HG02840 (cell line): ENCODE results near the gene SPDYE2.
"Not testable (repeated sequence)": the region's sequence is repeated elsewhere in the genome, so short reads cannot be mapped to it uniquely, and the experiment has no call there.

ENCODE experiments used
- ATAC-seq: cut with Tn5 transposase; IDR thresholded peaks from one replicate; pipeline ENCODE4 v1.9.1; 2021; ENCODE audit warnings: mild to moderate bottlenecking, moderate library complexity, moderate number of reproducible peaks; ENCODE audit not compliant: unreplicated experiment, low FRiP score

SPDYE2 gene

DNA sequence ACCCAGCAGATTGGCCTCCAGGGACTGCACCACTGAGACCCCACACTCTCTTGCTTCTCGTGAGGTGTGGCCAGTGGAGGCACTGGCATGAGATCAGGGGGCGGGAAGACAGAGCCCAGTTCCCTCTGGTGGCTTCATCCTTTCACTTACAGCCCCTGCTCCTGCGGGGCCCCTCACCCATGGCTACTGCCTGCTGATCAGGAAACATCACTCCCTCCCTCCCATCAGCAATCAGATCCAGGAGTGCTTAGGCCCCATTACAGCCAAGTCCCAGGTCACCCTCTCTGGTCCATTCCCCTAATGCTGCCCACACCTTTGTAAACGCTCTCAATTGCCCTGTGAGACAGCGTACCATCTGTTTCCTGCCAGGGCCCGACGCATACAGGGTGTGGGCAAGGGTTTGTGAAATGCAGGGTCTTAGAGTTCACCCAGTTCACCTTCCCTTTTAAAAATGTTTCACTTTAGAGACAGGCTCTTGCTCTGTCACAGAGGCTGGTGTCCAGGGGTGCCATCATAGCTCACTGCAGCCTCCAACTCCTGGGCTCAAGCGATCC lies 15.9 kb upstream of the SPDYE2 start:
- ATAC-seq: not testable (repeated sequence)

DNA sequence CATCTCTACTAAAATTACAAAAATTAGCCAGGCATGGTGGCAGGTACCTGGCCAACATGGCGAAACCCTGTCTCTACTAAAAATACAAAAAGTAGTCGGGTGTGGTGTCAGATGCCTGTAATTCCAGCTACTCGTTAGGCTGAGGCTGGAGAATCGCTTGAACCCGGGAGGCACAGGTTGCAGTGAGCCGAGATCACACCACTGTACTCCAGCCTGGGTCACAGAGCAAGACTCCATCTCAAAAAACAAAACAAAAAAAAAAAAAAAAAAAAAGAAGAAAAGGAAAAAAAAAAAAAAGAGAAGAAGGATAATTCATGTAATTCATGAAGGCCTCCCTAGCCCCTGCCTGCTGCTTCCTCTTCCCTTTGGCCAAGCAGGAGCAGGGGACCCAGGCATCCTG lies 10.4 kb upstream of the SPDYE2 start:
- ATAC-seq: not testable (repeated sequence)

DNA sequence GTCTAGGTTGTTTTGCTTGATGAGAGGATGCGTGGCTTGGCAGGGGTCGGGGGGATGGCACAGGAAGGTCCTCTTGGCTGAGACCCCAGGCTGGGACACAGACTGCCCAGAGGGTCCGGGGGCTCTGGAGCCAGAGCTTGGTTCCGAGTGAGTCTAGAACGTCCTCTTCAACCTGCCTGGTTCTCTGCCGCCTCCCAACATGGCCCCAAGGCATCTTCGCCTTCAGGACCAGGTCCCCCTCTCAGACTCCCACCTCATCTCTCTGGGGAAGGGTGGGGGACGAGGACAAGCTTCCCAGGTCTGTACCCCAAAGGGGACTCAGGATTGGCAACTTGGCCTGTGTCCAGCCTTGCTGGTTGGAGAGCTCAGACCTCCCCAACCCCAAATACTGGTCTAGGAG lies 8.9 kb upstream of the SPDYE2 start:
- not testable (repeated sequence) for ATAC-seq

DNA sequence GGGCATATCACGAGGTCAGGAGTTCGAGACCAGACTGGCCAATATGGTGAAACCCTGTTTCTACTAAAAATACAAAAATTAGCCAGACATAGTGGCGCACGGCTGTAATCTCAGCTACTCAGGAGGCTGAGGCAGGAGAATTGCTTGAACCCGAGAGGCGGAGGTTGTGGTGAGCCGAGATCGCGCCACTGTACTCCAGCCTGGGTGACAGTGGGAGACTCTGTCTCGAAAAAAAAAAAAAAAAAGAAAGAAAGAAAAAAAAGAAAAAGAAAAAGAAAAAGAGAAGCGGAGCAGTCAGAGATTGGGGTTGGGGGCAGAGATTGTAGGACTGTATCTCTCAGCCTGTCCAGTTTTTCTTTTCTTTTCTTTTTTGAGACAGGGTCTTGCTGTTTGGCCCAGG lies 8.3 kb upstream of the SPDYE2 start:
- not testable (repeated sequence) for ATAC-seq

DNA sequence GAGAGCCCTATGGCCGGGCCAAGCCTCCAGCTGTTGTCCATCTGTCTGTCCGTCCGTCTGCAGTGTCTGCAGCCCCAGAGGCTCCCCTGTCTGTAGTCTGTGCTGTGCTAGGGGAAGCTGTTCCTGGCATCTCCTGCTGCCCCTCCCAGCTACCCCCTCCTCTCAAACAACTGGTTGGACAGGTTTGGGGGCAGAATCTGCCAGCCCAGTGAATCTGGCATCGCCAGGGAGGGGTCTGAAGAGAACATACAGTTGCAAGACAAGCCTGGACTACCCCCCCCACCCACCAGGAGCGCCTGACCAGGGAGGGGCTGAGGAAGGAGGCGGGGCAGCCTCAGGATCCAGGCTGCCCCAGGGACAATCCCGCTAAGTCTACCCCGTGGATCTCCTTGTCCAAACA lies 7.4 kb upstream of the SPDYE2 start, which contains the start of gene UPK3BL2:
TSS of gene UPK3BL2 (minus strand) at position 101 of the 400 bp plus-strand sequence. CDS start at position 41, 60 bp downstream.
- not testable (repeated sequence) for ATAC-seq

DNA sequence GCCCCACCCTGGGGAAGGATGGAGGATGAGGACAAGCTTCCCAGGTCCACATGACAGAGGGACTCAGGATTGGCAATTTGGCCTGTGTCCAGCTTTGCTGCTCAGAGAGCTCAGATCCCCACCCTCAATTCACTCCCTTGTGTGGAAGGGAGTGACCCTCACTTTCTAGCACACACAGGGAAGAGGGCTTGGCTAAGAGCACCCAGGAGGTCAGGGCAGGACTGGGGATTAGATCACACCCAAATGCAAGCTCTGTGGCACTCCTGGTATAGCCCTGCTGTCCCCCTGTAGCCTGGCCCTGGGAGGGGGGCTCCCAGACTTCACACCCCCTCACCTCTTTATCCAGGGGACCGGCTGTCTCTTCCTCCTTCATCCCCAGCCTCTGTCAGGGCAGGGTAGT lies 6.7 kb upstream of the SPDYE2 start:
- ATAC-seq: not testable (repeated sequence)

DNA sequence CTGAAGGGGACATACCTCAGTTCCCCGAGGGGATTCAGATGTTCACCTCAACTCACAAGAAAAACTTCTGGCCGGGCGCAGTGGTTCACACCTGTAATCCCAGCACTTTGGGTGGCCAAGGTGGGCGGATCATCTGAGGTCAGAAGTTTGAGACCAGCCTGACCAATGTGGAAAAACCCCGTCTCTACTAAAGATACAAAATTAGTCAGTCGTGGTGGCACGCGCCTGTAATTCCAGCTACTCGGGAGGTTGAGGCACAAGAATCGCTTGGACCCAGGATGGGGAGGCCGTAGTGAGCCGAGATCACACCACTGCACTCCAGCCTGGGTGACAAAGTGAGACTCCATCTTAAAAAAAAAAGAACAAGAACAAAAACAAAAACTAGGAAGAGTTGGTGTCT lies 5.7 kb upstream of the SPDYE2 start:
- ATAC-seq: not testable (repeated sequence)

DNA sequence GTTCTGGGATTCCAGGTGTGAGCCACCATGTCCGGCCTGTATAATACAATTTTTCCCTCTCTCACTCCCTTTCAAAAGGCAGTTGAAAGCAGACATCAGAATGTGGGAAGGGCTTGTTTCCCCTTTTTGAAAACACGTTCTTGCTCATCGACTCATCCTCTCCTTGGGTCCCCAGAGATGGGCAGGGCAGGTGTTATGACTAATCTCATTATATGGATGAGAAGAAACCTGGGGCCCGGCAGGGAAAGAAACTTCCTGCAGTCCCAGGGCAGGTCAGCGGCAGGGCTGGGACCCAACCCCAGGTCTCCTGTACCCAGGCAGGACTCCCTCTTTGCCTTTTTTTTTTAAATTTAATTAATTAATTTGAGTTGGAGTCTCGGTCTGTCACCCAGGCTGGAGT lies 4.7 kb upstream of the SPDYE2 start:
- ATAC-seq: peak; percentile 52

DNA sequence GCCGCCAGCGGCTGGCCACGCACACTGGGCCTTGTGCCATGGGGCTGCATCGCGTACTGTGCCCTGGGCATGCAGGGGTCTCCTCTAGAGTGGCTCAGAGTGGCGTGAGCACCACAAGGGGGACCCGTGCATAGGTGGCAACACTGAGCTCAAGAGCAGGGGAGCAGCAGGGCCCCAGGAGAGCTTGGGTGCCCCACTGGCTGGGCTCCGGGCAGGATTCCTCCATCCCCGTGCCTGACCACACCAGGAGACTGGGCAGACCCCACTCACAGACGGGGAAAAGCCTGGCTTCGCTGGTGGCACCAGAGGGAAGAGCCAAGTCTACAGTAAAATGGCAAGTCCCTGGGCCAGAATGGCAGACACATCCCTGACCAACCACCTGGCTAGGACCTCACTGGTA lies 17.6 kb downstream of the SPDYE2 start:
- not testable (repeated sequence) for ATAC-seq

DNA sequence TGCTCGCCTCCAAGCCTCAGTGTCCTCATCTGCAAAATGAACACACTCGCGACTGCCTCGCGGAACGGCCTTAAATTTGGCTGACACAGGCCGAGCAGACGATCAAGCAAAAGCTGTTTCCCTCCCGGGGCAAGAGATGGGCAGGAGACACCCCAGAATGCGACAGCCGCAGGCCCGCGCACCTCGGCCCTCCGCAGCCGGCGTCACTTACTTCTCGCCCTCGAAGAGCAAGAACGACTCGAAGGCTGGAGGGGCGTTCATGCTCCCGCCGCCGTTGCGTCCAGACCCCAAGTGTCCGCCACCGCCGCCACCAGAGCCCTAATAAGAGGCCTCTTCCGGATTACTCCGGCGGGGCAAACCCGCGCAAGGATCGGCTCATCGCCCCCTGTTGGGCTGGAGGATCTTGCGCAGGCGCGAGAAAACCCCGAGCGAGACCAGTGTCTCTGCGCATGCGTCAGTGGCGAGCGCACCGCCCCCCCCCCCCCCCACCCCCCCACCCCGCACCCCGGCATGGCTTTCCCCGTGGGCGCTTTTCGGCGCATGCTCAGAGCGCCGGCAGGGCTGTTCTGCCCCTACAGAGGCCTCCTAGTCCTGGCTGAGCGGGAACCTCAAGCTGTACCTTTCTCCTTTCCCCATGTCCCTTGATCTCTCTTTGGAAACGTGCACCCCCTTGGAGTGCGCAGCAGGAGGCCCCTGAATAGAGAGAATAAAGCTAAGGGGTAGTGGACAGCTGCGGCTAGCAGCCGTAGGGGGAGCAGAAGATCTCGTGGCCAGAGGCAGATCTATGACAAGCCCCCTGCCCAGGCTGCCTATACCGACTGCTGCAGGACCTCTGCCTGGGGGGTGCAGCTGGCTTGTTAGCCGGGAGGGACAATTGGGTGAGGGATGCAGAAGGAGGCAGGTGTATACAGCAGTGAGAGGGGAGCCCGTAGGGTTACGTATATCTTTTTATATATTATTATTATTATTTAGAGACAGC lies 21.5 kb downstream of the SPDYE2 start, which contains the start of gene POLR2J3:
TSS of gene POLR2J3 (minus strand) at position 323 of the 979 bp plus-strand sequence. CDS start at position 261, 62 bp downstream.
- ATAC-seq: peak; percentile 97

DNA sequence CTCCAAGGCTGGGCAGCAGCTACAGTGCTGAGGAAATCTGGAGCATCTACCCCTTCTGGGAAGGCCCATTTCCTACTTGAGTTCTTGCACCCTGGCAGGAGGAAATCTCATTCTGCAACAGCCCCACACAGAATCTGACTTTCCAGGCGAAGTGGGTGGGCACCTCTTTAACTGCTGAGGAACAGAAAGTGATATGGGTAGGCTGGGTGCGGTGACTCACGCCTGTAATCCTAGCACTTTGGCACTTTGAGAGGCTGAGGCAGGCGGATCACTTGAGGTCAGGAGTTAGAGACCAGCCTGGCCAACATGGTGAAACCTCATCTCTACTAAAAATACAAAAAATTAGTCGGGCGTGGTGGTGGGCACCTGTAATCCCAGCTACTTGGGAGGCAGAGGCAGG lies 23.6 kb downstream of the SPDYE2 start:
- ATAC-seq: not testable (repeated sequence)

DNA sequence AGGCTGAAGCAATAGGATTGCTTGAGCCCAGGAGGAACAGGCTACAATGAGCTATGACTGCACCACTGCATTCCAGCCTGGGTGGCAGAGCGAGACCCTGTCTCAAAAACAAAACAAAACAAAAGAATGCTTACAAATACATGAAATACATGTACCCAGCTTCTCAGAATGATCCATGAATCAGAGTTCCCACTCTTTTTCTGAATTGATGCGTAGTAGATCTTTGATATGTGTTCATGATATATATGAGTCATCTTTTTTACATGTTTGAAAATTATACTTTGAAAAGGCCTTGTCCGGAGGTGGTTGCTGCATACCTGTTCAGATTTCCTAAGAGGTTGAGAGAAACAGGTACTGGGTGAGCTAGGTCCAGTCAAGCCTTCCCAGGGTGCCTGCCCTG lies 25.3 kb downstream of the SPDYE2 start:
- not testable (repeated sequence) for ATAC-seq

DNA sequence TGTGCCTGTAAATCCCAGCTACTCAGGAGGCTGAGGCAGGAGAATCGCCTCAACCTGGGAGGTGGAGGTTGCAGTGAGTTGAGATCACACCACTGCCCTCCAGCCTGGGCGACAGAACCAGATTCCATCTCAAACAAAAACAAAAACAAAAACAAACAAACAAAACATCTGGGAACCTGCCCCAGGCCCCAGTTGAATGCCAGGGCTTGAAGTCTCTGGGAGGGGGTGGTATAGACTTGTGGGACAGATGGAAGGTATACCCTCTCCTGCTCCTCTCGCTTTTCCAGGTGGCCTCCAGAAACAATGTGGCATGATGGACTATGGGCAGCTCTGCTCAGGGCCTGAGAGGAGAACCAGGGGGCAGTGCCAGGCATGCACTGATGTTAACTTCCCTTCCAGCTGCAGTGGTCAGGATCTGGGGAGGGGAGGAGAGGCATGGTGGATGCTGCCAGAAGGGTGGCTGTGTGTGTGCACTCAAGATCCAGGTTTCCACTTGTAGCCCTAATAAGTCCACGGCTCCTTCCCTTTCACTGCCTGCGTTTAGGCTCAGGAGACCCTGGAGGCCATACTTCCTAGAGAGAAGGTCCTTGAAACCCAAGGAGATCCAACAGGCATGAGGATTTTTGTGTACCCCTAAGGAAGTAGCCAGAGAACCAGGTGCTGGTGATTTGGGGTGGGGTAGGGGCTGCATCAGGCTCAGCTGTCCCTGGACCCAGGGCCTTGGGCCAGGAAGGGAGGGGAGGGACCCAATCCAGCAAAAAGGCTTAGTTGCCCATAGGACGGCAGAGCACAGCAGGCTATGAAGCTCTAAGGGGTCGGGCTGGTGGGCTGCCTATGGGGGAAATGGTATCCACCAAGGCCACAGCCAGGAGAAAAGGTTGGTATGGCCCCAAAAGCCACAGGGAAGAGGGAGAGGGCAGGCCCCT lies 26.6 kb downstream of the SPDYE2 start:
- ATAC-seq: not testable (repeated sequence)

DNA sequence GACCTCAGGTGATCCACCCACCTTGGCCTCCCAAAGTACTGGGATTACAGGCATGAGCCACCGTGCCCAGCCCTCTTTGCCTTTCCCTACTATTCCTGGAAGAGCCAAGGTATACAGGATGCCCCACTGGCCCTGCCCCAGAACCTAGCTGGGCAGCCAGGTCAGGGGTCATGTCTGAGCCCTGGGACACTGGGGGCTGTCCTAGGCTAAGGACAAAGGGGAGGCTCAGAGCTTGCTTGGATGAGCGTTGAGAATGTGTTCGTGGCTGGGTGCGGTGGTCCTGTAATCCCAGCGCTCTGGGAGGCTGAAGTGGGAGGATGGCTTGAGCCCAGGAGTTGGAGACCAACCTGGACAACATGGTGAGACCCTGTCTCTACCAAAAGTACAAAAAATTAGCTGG lies 27.5 kb downstream of the SPDYE2 start:
- ATAC-seq: not testable (repeated sequence)

DNA sequence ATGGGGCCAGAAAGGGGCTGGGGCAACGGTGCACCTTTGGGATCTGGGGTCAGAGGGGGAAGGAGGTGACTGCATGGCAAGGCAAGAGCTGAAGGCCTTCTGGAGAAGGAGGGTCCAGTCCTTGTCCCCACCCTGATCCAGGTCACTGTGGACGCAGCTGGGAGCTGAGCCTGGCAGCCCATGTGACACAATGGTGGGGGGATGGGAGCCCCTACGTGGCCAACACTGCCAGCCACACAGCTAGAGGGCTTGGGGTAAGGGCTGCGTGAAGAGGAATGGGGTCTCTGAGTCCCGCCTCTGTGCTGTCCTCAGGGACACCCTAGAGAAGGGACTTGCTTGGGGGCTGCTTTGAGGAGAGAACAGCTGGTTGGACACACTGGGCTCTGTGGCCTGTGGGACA lies 30.7 kb downstream of the SPDYE2 start:
- not testable (repeated sequence) for ATAC-seq

DNA sequence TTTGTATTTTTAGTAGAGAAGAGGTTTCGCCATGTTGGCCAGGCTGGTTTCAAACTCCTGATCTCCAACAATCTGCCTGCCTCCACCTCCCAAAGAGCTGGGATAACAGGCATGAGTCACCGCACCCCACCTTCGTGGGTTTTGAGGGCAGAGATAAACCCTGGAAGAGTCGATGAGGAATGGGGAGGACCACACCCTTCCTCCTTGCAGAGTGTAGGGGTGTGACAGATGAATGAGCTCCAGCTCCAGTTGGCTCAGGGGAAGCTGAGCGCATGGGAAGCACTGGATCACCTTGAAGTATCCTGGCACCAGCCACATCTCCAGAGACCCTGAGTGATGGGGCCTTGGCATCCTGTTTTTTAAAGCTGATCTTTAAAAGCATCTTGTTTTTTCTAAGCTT lies 32.5 kb downstream of the SPDYE2 start:
- not testable (repeated sequence) for ATAC-seq

DNA sequence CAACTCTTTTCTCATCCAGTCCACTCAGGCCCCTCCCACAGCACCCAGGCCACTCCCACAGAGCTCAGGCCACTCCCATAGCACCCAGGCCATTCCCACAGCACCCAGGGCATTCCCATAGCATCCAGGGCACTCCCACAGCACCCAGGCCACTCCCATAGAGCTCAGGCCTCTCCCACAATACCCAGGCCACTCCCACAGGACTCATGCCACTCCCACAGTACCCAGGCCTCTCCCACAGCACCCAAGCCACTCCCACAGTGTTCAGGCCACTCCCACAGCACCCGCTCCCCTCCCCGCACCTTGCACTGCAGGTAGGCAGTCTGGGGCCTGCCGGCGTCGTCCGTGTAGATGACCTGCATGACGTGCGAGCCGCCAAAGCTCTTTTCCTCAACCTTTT lies 38.8 kb downstream of the SPDYE2 start:
- ATAC-seq: not testable (repeated sequence)

DNA sequence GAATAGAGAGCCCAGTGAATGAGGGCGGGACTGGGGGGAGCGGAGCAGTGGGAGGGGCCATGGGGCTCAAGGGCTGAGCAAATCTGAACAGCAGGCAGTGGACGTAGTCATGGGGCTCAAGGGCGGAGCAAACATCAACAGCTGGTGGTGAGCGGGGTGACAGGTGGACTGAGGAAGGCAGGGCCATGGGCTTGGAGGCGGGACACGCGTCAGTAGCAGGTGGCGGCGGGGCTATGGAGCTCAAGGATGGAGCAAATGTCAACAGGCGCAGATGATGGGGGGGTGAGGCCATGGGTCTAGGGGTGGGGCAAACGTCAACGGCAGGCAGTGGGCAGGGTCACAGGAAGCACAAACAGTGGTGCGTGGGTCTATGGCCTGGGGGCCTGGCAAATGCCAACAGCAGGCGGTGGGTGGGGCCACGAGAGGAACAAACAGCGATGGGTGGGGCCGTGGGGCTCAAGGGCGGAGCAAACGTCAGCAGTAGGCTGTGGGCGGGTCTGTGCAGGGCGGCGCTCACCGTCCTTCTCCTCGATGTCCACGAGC lies 41.5 kb downstream of the SPDYE2 start:
- ATAC-seq: peak; percentile 45

DNA sequence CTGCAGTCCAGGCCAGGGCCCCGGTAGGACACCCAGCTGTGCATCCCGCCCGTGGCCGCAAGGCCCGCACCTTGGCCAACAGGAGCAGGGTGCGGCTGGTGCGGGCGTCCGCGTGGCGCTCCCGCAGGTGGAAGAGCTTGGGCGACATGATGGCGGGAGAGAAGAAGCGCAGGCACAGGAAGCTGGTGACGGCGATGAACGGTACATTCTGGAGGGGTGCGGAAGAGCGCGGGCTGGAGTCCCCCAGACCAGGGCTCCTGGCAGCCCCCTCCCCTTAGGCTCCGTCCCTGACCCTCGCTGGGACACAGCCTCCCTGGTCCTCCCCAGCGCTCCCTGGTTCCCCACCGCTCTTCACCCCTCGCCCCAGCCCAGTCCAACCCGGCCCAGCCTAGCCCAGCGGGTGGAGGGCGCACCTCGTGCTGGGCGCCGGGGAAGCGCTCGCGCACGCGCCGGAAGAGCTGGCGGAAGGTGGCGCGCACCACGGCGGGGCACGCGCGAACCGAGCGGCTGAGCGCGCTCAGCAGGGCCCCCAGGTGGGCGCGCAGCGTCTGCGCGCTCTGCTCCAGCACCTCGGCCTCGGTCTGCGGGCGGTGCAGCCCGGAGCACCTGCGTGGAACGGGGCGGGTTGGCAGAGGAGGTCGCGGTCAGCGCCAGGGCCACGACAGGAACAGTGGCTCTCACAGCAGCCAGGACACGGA lies 42.8 kb downstream of the SPDYE2 start:
- peak; percentile 34 for ATAC-seq
